HepG2 (cell line): ENCODE data around the gene CYP4F8. TPM values are rescaled to one million over a fixed set of nuclear protein-coding genes. Genes with fewer than 3 reads are reported as not detected.

Experiments
- CENPBD1 ChIP-seq: sonication (generic); formaldehyde crosslinking; IDR thresholded peaks from 2 replicates; pipeline ENCODE4 v1.8.0; 2022; ENCODE audit warnings: missing genetic modification reagents, low read depth, mild to moderate bottlenecking, borderline replicate concordance
- CHD2 ChIP-seq: IDR thresholded peaks from 2 replicates; pipeline ENCODE4 v1.6.1; 2011; ENCODE audit warnings: low read depth, low read length, improper control_type of control experiment
- FLYWCH1 ChIP-seq: sonication (generic); formaldehyde crosslinking; IDR thresholded peaks from 2 replicates; pipeline ENCODE4 v1.8.1; 2023; ENCODE audit warnings: mild to moderate bottlenecking, missing genetic modification reagents
- LBX2 ChIP-seq: sonication (generic); formaldehyde crosslinking; IDR thresholded peaks from 2 replicates; pipeline ENCODE4 v1.5.0; 2020; ENCODE audit warnings: missing genetic modification reagents, mild to moderate bottlenecking, borderline replicate concordance
- MAFF ChIP-seq: IDR thresholded peaks from 2 replicates; pipeline ENCODE4 v1.6.1; 2011; ENCODE audit warnings: low read depth, low read length, improper control_type of control experiment
- MTA3 ChIP-seq: sonication (generic); formaldehyde crosslinking; IDR thresholded peaks from 2 replicates; pipeline ENCODE4 v1.4.0; 2020; ENCODE audit warnings: missing genetic modification reagents
- NFKBIZ ChIP-seq: IDR thresholded peaks from 2 replicates; pipeline ENCODE4 v1.6.1; 2018; ENCODE audit warnings: missing genetic modification reagents, missing compliant biosample characterization
- NR3C1 ChIP-seq: sonication (generic); formaldehyde crosslinking; IDR thresholded peaks from 2 replicates; pipeline ENCODE4 v1.4.0; 2020; ENCODE audit warnings: missing genetic modification reagents
- RARG ChIP-seq: sonication (generic); formaldehyde crosslinking; IDR thresholded peaks from 2 replicates; pipeline ENCODE4 v1.4.0; 2020; ENCODE audit warnings: low read depth, mild to moderate bottlenecking, missing genetic modification reagents
- SOX5 ChIP-seq: IDR thresholded peaks from 2 replicates; pipeline ENCODE4 v1.6.1; 2016; ENCODE audit warnings: borderline replicate concordance
- YY1 ChIP-seq: IDR thresholded peaks from 2 replicates; pipeline ENCODE4 v1.6.1; 2011; ENCODE audit warnings: low read length, low read depth, moderate library complexity, mild to moderate bottlenecking; ENCODE audit not compliant: insufficient read depth, insufficient replicate concordance
- ZBTB7B ChIP-seq: sonication (generic); formaldehyde crosslinking; IDR thresholded peaks from 2 replicates; pipeline ENCODE4 v1.4.0; 2020; ENCODE audit warnings: missing genetic modification reagents
- ZNF12 ChIP-seq: sonication (generic); formaldehyde crosslinking; IDR thresholded peaks from 2 replicates; pipeline ENCODE4 v1.5.0; 2020; ENCODE audit warnings: missing genetic modification reagents
- ZNF484 ChIP-seq: sonication (generic); formaldehyde crosslinking; IDR thresholded peaks from 2 replicates; pipeline ENCODE4 v1.5.1; 2020; ENCODE audit warnings: mild to moderate bottlenecking, low read depth, missing genetic modification reagents, borderline replicate concordance
- polyA plus RNA-seq, 8 experiments: library from polyadenylated mRNA; depleted of rRNA in 3 of 8; stranded (reverse) in 7 of 8; unstranded in 1 of 8; fragments of >200 nt; fragmentation: Illumina TruSeq in 4 of 8; extraction: Trizol in 4 of 8; gene quantifications; 2 replicates each; pipeline versions ENCODE4 v1.2.1 to v1.2.3, GENCODE V29; 2011 to 2016; ENCODE audit warnings: low read depth in 4 of 8, missing spikeins in 1 of 8, mixed read lengths in 1 of 8; ENCODE audit not compliant: insufficient read depth in 1 of 8
- total RNA-seq, 5 experiments: library from RNA; depleted of rRNA; stranded (reverse); fragments of >200 nt; fragmentation: Illumina TruSeq; extraction: Trizol; gene quantifications; 2 replicates each; pipeline ENCODE4 v1.2.3, GENCODE V29; 2016; ENCODE audit warnings: low read depth in 1 of 5
- TF ChIP-seq, protein P1 (sequence below): sonication (generic); formaldehyde crosslinking; IDR thresholded peaks from 2 replicates; pipeline ENCODE4 v1.5.1; 2020; ENCODE audit warnings: mild to moderate bottlenecking, missing genetic modification reagents, moderate library complexity
- TF ChIP-seq, protein P2 (sequence below): sonication (generic); formaldehyde crosslinking; conservative IDR thresholded peaks from 2 replicates; pipeline ENCODE4 v1.4.0; 2020; ENCODE audit warnings: missing genetic modification reagents
- TF ChIP-seq, protein P3 (sequence below), 2 experiments: sonication (generic) in 1 of 2; formaldehyde crosslinking in 1 of 2; IDR thresholded peaks; 2 replicates each; pipeline versions ENCODE4 v1.5.1 to v1.6.1; 2011 to 2020; ENCODE audit warnings: borderline replicate concordance in 1 of 2, low read depth in 1 of 2, low read length in 1 of 2, mild to moderate bottlenecking in 1 of 2, missing genetic modification reagents in 1 of 2, moderate library complexity in 1 of 2
- TF ChIP-seq, protein P4 (sequence below): sonication (generic); formaldehyde crosslinking; IDR thresholded peaks from 2 replicates; pipeline ENCODE4 v1.8.0; 2022; ENCODE audit warnings: missing genetic modification reagents, mild to moderate bottlenecking, borderline replicate concordance

The CYP4F8 gene
- total and polyA plus RNA-seq, 2 of the 13 experiments (the other 11 are each of a cell fraction or from before 2014, with no cell fraction given), result not detected

DNA sequence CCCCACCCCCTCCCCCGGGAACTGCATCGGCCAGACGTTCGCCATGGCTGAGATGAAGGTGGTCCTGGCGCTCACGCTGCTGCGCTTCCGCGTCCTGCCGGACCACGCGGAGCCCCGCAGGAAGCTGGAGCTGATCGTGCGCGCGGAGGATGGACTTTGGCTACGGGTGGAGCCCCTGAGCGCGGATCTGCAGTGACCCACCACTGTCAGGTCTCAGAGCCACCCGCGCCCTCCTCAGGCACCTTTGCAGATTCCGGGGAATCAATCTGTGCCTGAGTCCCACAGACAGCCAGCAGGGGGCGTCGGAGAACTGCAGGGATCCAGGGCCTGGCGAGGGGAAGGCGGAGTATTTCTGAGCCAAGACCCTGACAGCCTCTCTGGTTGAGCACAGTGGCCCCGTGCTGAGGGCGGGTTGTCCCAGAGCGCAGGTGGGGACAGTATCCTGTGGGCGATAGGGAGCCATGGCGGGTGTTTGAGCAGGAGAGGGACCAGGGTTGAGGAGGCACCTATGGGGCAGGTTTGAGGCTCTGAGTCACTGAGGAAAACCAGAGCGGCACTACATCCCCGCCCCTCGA, 30.4 kb upstream of the CYP4F8 start (continued):
- TF ChIP-seq, protein P1, sequence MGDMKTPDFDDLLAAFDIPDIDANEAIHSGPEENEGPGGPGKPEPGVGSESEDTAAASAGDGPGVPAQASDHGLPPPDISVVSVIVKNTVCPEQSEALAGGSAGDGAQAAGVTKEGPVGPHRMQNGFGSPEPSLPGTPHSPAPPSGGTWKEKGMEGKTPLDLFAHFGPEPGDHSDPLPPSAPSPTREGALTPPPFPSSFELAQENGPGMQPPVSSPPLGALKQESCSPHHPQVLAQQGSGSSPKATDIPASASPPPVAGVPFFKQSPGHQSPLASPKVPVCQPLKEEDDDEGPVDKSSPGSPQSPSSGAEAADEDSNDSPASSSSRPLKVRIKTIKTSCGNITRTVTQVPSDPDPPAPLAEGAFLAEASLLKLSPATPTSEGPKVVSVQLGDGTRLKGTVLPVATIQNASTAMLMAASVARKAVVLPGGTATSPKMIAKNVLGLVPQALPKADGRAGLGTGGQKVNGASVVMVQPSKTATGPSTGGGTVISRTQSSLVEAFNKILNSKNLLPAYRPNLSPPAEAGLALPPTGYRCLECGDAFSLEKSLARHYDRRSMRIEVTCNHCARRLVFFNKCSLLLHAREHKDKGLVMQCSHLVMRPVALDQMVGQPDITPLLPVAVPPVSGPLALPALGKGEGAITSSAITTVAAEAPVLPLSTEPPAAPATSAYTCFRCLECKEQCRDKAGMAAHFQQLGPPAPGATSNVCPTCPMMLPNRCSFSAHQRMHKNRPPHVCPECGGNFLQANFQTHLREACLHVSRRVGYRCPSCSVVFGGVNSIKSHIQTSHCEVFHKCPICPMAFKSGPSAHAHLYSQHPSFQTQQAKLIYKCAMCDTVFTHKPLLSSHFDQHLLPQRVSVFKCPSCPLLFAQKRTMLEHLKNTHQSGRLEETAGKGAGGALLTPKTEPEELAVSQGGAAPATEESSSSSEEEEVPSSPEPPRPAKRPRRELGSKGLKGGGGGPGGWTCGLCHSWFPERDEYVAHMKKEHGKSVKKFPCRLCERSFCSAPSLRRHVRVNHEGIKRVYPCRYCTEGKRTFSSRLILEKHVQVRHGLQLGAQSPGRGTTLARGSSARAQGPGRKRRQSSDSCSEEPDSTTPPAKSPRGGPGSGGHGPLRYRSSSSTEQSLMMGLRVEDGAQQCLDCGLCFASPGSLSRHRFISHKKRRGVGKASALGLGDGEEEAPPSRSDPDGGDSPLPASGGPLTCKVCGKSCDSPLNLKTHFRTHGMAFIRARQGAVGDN (CRISPR knock-in tag), result peak; percentile 76
- TF ChIP-seq ZBTB7B (CRISPR knock-in tag) (peak; percentile 85), ZNF484 (no peak), MTA3 (CRISPR knock-in tag) (no peak), LBX2 (CRISPR knock-in tag) (no peak), CHD2 (no peak), ZNF12 (CRISPR knock-in tag) (no peak), RARG (CRISPR knock-in tag) (no peak), CENPBD1 (no peak), MAFF (no peak), YY1 (no peak), SOX5 (CRISPR knock-in tag) (no peak), FLYWCH1 (CRISPR knock-in tag) (no peak), NR3C1 (CRISPR knock-in tag) (no peak), NFKBIZ (no peak)
- TF ChIP-seq, protein P2, sequence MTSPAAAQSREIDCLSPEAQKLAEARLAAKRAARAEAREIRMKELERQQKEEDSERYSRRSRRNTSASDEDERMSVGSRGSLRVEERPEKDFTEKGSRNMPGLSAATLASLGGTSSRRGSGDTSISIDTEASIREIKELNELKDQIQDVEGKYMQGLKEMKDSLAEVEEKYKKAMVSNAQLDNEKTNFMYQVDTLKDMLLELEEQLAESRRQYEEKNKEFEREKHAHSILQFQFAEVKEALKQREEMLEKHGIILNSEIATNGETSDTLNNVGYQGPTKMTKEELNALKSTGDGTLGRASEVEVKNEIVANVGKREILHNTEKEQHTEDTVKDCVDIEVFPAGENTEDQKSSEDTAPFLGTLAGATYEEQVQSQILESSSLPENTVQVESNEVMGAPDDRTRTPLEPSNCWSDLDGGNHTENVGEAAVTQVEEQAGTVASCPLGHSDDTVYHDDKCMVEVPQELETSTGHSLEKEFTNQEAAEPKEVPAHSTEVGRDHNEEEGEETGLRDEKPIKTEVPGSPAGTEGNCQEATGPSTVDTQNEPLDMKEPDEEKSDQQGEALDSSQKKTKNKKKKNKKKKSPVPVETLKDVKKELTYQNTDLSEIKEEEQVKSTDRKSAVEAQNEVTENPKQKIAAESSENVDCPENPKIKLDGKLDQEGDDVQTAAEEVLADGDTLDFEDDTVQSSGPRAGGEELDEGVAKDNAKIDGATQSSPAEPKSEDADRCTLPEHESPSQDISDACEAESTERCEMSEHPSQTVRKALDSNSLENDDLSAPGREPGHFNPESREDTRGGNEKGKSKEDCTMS (CRISPR knock-in tag), result no peak
- TF ChIP-seq, protein P3, sequence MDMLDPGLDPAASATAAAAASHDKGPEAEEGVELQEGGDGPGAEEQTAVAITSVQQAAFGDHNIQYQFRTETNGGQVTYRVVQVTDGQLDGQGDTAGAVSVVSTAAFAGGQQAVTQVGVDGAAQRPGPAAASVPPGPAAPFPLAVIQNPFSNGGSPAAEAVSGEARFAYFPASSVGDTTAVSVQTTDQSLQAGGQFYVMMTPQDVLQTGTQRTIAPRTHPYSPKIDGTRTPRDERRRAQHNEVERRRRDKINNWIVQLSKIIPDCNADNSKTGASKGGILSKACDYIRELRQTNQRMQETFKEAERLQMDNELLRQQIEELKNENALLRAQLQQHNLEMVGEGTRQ (IDR thresholded peaks at IDR 0.05; ENCODE audit: low read depth, low read length), result no peak
- TF ChIP-seq, protein P3 (CRISPR knock-in tag; IDR thresholded peaks at IDR 0.05; ENCODE audit: borderline replicate concordance), result no peak
- TF ChIP-seq, protein P4, sequence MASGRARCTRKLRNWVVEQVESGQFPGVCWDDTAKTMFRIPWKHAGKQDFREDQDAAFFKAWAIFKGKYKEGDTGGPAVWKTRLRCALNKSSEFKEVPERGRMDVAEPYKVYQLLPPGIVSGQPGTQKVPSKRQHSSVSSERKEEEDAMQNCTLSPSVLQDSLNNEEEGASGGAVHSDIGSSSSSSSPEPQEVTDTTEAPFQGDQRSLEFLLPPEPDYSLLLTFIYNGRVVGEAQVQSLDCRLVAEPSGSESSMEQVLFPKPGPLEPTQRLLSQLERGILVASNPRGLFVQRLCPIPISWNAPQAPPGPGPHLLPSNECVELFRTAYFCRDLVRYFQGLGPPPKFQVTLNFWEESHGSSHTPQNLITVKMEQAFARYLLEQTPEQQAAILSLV, result no peak
